ENCODE results near the gene OLIG1. TPM values are rescaled to one million over a fixed set of nuclear protein-coding genes. Genes with fewer than 3 reads are reported as not detected.
A peak's percentile ranks its signal among the peaks of the same experiment; 100 is the strongest.

OLIG1 gene
- polyA plus RNA-seq, 3 donors: 20.0 to 51.0 (median 40.7) TPM

DNA sequence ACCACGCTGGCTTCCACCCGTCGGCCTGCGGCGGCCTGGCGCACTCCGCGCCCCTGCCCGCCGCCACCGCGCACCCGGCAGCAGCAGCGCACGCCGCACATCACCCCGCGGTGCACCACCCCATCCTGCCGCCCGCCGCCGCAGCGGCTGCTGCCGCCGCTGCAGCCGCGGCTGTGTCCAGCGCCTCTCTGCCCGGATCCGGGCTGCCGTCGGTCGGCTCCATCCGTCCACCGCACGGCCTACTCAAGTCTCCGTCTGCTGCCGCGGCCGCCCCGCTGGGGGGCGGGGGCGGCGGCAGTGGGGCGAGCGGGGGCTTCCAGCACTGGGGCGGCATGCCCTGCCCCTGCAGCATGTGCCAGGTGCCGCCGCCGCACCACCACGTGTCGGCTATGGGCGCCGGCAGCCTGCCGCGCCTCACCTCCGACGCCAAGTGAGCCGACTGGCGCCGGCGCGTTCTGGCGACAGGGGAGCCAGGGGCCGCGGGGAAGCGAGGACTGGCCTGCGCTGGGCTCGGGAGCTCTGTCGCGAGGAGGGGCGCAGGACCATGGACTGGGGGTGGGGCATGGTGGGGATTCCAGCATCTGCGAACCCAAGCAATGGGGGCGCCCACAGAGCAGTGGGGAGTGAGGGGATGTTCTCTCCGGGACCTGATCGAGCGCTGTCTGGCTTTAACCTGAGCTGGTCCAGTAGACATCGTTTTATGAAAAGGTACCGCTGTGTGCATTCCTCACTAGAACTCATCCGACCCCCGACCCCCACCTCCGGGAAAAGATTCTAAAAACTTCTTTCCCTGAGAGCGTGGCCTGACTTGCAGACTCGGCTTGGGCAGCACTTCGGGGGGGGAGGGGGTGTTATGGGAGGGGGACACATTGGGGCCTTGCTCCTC lies 42.3 kb upstream of the OLIG1 start:
- H3K27ac ChIP-seq (ENCODE audit: low read depth in 1 of 2, low read length in 2 of 2): no peak overlapping the region
- TF ChIP-seq, protein P1, sequence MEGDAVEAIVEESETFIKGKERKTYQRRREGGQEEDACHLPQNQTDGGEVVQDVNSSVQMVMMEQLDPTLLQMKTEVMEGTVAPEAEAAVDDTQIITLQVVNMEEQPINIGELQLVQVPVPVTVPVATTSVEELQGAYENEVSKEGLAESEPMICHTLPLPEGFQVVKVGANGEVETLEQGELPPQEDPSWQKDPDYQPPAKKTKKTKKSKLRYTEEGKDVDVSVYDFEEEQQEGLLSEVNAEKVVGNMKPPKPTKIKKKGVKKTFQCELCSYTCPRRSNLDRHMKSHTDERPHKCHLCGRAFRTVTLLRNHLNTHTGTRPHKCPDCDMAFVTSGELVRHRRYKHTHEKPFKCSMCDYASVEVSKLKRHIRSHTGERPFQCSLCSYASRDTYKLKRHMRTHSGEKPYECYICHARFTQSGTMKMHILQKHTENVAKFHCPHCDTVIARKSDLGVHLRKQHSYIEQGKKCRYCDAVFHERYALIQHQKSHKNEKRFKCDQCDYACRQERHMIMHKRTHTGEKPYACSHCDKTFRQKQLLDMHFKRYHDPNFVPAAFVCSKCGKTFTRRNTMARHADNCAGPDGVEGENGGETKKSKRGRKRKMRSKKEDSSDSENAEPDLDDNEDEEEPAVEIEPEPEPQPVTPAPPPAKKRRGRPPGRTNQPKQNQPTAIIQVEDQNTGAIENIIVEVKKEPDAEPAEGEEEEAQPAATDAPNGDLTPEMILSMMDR (IDR thresholded peaks at IDR 0.05): no peak
- peak overlapping the region in 1 of 3 experiments; percentile 69 for H3K4me3 ChIP-seq (replicated peaks in 1 of 3; ENCODE audit: low read depth in 2 of 3, low read length in 3 of 3)
- no peaks in the 10 kb centered on the region for H3K79me2 ChIP-seq (ENCODE audit: insufficient read depth, low read length)
- H3K27ac Mint-ChIP-seq: no peak overlapping the region
- peaks cover 0 to 12% of the 10 kb centered on the region in 2 donors for H3K9me3 ChIP-seq (replicated peaks in 1 of 2; ENCODE audit: control insufficient read depth in 1 of 2, insufficient read depth in 1 of 2, low read length in 2 of 2)
- H3K36me3 Mint-ChIP-seq: peaks cover 38% of the 10 kb centered on the region in 2 donors
- peak overlapping the region; percentile 55 for H2AFZ ChIP-seq (ENCODE audit: insufficient read depth, low read depth, low read length, poor library complexity, severe bottlenecking)
- H3K9me3 Mint-ChIP-seq: peaks cover 0 to 50% (median 35%) of the 10 kb centered on the region in 7 donors
- H3K4me3 Mint-ChIP-seq: peak overlapping the region in 1 of 2 donors; percentile 94
- no peaks in the 10 kb centered on the region for H3K36me3 ChIP-seq (replicated peaks in 1 of 2; ENCODE audit: control insufficient read depth in 1 of 2, insufficient read depth in 2 of 2, low read length in 2 of 2)
- H3K27me3 ChIP-seq (ENCODE audit: control insufficient read depth in 2 of 2, insufficient read depth in 2 of 2, low read length in 2 of 2): peaks cover 50 to 95% of the 10 kb centered on the region in 2 donors
- peaks cover 68% of the 10 kb centered on the region for H3K4me1 Mint-ChIP-seq
- no peak for DNase-seq
- H3K9ac ChIP-seq (ENCODE audit: insufficient read depth, low read length, poor library complexity, severe bottlenecking): no peak overlapping the region
- H3K4me1 ChIP-seq (ENCODE audit: control insufficient read depth in 1 of 2, insufficient read depth in 2 of 2, low read length in 2 of 2): peaks cover 68 to 72% of the 10 kb centered on the region in 2 donors
- H3K4me2 ChIP-seq (replicated peaks; ENCODE audit: extremely low read depth, low read length, poor library complexity, severe bottlenecking): peak overlapping the region; percentile 66
- peaks cover 80 to 99% (median 93%) of the 10 kb centered on the region in 3 donors for H3K27me3 Mint-ChIP-seq (ENCODE audit: low read depth in 3 of 3)
- 2% methylated on average over 73 of the region's 85 CpGs for WGBS (ENCODE audit: insufficient coverage)
- H4K20me1 ChIP-seq (ENCODE audit: insufficient read depth, low read length): peaks cover 22% of the 10 kb centered on the region
- intact Hi-C loops (cut with micrococcal nuclease): loop anchor here (5.0 to 10.0 kb wide), 2 partner anchors 45 to 167 kb away; partner anchors contain the start of gene OLIG1 (in 2 of the 2)

DNA sequence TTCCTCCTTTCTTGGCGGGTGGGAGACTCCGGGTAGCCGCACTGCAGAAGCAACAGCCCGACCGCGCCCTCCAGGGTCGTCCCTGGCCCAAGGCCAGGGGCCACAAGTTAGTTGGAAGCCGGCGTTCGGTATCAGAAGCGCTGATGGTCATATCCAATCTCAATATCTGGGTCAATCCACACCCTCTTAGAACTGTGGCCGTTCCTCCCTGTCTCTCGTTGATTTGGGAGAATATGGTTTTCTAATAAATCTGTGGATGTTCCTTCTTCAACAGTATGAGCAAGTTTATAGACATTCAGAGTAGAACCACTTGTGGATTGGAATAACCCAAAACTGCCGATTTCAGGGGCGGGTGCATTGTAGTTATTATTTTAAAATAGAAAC lies 41.7 kb upstream of the OLIG1 start:
- peaks cover 62 to 65% of the 10 kb centered on the region in 2 donors for H3K4me1 ChIP-seq (ENCODE audit: control insufficient read depth in 1 of 2, insufficient read depth in 2 of 2, low read length in 2 of 2)
- no peak for DNase-seq

More for the DNA sequence above, 41.7 kb upstream of the OLIG1 start:
- no peak overlapping the region for H3K27ac ChIP-seq (ENCODE audit: low read depth in 1 of 2, low read length in 2 of 2)
- H3K4me3 ChIP-seq (replicated peaks in 1 of 3; ENCODE audit: low read depth in 2 of 3, low read length in 3 of 3): peak overlapping the region in 1 of 3 experiments; percentile 69
- H3K9ac ChIP-seq (ENCODE audit: insufficient read depth, low read length, poor library complexity, severe bottlenecking): no peak overlapping the region
- H3K36me3 ChIP-seq (replicated peaks in 1 of 2; ENCODE audit: control insufficient read depth in 1 of 2, insufficient read depth in 2 of 2, low read length in 2 of 2): no peaks in the 10 kb centered on the region
- no peaks in the 10 kb centered on the region for H3K79me2 ChIP-seq (ENCODE audit: insufficient read depth, low read length)
- Mint-ChIP-seq H3K4me1 (peaks cover 65% of the 10 kb centered on the region), H3K27ac (peak overlapping the region in 2 of 7 donors; percentile 37 to 50), H3K36me3 (peaks cover 37% of the 10 kb centered on the region in 2 donors), H3K27me3 (ENCODE audit: low read depth in 3 of 3) (peaks cover 78 to 99% (median 94%) of the 10 kb centered on the region in 3 donors), H3K9me3 (peaks cover 0 to 48% (median 33%) of the 10 kb centered on the region in 7 donors), H3K4me3 (peak overlapping the region; percentile 60 to 94)
- TF ChIP-seq, protein P1 (IDR thresholded peaks at IDR 0.05): no peak
- H3K9me3 ChIP-seq (replicated peaks in 1 of 2; ENCODE audit: control insufficient read depth in 1 of 2, insufficient read depth in 1 of 2, low read length in 2 of 2): peaks cover 0 to 12% of the 10 kb centered on the region in 2 donors
- 3% methylated on average over 10 of the region's 15 CpGs for whole genome bisulfite sequencing (ENCODE audit: insufficient coverage)
- intact Hi-C loops (cut with micrococcal nuclease): loop anchor here (5.0 to 10.0 kb wide), 2 partner anchors 44 to 167 kb away; partner anchors contain the start of gene OLIG1 (in 2 of the 2)
- peaks cover 50 to 95% of the 10 kb centered on the region in 2 donors for H3K27me3 ChIP-seq (ENCODE audit: control insufficient read depth in 2 of 2, insufficient read depth in 2 of 2, low read length in 2 of 2)
- H4K20me1 ChIP-seq (ENCODE audit: insufficient read depth, low read length): peaks cover 20% of the 10 kb centered on the region
- H2AFZ ChIP-seq (ENCODE audit: insufficient read depth, low read depth, low read length, poor library complexity, severe bottlenecking): no peak overlapping the region
- peak overlapping the region; percentile 66 for H3K4me2 ChIP-seq (replicated peaks; ENCODE audit: extremely low read depth, low read length, poor library complexity, severe bottlenecking)
